HG03354 (cell line): ENCODE measurements around the gene NAGPA.
A peak's percentile ranks its signal among the peaks of the same experiment; 100 is the strongest.
"Not testable (repeated sequence)": the region's sequence is repeated elsewhere in the genome, so short reads cannot be mapped to it uniquely, and the experiment has no call there.

Experiments used
- ATAC-seq: cut with Tn5 transposase; IDR thresholded peaks from one replicate; pipeline ENCODE4 v1.9.1; 2021; ENCODE audit warnings: mild to moderate bottlenecking; ENCODE audit not compliant: unreplicated experiment, poor library complexity, severe bottlenecking

Gene NAGPA

GRCh38 chr16:5033256-5034166 is at the start of gene NAGPA:
NAGPA (minus strand) TSS chr16:5033935; CDS start chr16:5033914, 21 bp downstream.
- ATAC-seq, result peak; percentile 92

- not testable (repeated sequence) for ATAC-seq
Measured at GRCh38 chr16:5080996-5081395, 47.3 kb upstream of the NAGPA start.

GRCh38 chr16:5080461-5080860 is 46.7 kb upstream of the NAGPA start:
- not testable (repeated sequence) for ATAC-seq

- ATAC-seq, result no peak
Measured at GRCh38 chr16:5078626-5079025, 44.9 kb upstream of the NAGPA start.

GRCh38 chr16:5077304-5077703 is 43.6 kb upstream of the NAGPA start:
- no peak for ATAC-seq

GRCh38 chr16:5075637-5076036 is 41.9 kb upstream of the NAGPA start:
- ATAC-seq, result no peak

- ATAC-seq, result not testable (repeated sequence)
Measured at GRCh38 chr16:5073771-5074170, 40.0 kb upstream of the NAGPA start.

GRCh38 chr16:5073279-5073629 is 39.5 kb upstream of the NAGPA start:
- no peak for ATAC-seq

- ATAC-seq, result no peak
Measured at GRCh38 chr16:5072334-5073278, 38.9 kb upstream of the NAGPA start.

GRCh38 chr16:5071681-5072333 is 38.1 kb upstream of the NAGPA start, which contains the start of gene ALG1:
ALG1 (plus strand) TSS chr16:5071843; CDS start chr16:5071850, 7 bp downstream.
- peak; percentile 90 for ATAC-seq

- no peak for ATAC-seq
Measured at GRCh38 chr16:5071341-5071680, 37.6 kb upstream of the NAGPA start.

GRCh38 chr16:5070431-5071186 is 36.9 kb upstream of the NAGPA start:
- ATAC-seq, result no peak

GRCh38 chr16:5069854-5070253 is 36.1 kb upstream of the NAGPA start:
- ATAC-seq, result no peak

- ATAC-seq, result no peak
Measured at GRCh38 chr16:5069048-5069447, 35.3 kb upstream of the NAGPA start.

- ATAC-seq, result no peak
Measured at GRCh38 chr16:5066511-5066910, 32.8 kb upstream of the NAGPA start.

- ATAC-seq, result no peak
Measured at GRCh38 chr16:5065813-5066212, 32.1 kb upstream of the NAGPA start, which contains the start of gene C16orf89. C16orf89 (minus strand) TSS chr16:5065956; CDS start chr16:5065908, 48 bp downstream.

GRCh38 chr16:5065326-5065725 is 31.6 kb upstream of the NAGPA start:
- ATAC-seq, result no peak

GRCh38 chr16:5064915-5065314 is 31.2 kb upstream of the NAGPA start:
- ATAC-seq, result no peak
